ENCODE results near the gene TTC21A.

Gene TTC21A

DNA sequence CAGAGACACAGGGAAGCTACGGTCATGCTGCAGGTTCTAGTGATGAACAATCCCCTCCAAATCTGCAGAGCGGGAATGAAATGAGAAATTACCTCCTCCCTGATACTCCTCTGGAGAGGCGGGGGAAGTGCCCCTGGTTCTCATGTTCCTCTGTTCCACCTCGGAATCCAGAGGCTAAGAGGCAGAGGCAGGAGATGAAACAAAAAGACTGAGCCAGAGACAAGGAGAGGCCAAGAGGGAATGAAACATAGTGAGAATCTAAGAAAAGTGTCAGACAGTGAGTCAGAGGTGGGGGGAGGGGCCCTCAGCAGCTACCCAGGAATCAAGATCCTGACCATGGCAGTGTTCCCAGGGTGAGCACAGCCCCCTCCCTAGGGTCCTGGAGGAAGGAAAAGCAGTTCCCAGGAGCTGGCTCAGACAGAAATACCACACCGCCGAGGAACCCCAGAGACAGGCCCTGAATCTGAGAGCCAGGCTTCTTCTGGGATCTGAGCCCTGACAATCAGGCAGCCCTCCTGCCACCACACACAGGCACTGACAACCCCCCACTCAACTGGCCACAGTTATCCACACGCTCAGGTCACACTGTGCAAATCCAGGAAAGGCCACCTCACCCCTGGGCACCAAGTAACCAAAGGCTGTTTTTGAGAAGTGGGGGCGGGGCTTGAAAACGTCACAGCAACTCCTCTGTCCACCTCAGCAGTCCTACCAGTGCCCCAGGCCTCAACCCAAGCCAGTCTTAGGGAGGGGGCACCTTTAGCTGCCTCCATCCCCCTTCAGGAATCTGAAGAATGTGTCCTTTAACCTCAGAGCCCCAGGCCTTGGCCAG, 43.5 kb downstream of the TTC21A start:
- Mint-ChIP-seq H3K4me3 (peak overlapping the region; percentile 88), H3K36me3 (ENCODE audit: low read depth) (peaks cover 34% of the 10 kb centered on the region)
- intact Hi-C loops (cut with micrococcal nuclease) = loop anchor here (2.0 kb wide), 1 partner anchor 42 kb away; no protein-coding TSS in a partner anchor

DNA sequence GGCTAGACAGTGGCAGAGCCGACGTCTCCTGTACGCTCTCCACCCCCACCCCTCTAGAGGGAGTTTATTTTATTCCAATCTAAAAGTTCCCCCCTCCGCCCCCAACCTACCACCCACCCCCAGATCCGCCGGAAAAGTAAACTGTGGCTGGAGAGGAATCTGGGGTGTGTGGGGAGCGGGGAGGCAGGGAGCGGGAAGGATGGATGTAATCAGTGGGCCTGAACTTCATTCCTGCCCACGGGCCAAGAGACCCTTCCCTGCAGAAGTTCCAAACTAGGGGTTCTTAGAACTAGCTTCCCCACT, 46.4 kb downstream of the TTC21A start:
- Mint-ChIP-seq H3K27me3 (peaks cover 10% of the 10 kb centered on the region), H3K4me1 (ENCODE audit: low read depth) (peaks cover 53% of the 10 kb centered on the region), H3K36me3 (ENCODE audit: low read depth) (peaks cover 19% of the 10 kb centered on the region), H3K27ac (peak overlapping the region; percentile 89), H3K4me3 (peak overlapping the region; percentile 88), H3K9me3 (no peaks in the 10 kb centered on the region)
- intact Hi-C loops (cut with micrococcal nuclease) = no loop called here

More for the DNA sequence above, 43.5 kb downstream of the TTC21A start:
- Mint-ChIP-seq H3K9me3 (no peaks in the 10 kb centered on the region), H3K27me3 (peaks cover 6% of the 10 kb centered on the region), H3K27ac (peak overlapping the region; percentile 89), H3K4me1 (ENCODE audit: low read depth) (peaks cover 76% of the 10 kb centered on the region)

DNA sequence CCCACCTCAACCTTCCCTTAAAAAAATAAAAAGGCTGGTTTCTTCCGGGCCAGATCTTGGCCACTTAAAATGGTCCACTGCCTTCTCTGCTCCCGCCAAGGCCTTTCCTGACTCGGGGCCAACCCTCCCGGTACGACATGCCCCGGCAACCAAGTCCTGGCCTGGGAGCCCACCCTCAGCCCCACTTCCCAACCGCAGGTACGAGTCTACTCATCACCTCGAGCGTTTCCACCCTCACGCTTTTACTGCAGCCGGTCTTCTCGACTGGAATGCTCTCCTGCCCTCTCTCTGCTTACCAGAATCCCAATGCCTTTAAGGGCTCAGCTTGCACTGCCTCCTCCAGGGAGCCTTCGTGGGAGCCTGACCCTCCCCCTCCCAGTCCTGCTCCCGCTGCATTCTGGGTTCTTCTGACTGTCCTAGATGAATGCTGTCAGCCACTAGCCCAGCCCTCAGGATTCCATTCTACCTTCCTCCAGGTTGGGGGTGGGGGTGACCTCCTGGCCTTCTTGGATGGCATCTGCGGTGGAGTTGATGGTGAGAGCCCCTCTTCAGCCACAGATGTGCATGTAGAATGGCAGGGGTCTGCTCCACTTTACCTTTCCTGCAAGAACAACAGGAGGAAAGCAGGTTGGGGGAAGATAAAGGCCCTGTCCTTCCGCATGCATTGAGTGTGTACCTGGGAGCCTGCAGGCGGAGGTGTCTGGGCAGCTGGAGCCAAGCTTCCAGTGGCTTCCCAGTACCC, 47.0 kb downstream of the TTC21A start:
- Mint-ChIP-seq H3K4me3 (peak overlapping the region; percentile 88), H3K27ac (peak overlapping the region; percentile 89), H3K9me3 (no peaks in the 10 kb centered on the region), H3K4me1 (ENCODE audit: low read depth) (peaks cover 52% of the 10 kb centered on the region), H3K27me3 (peaks cover 12% of the 10 kb centered on the region), H3K36me3 (ENCODE audit: low read depth) (peaks cover 17% of the 10 kb centered on the region)
- intact Hi-C loops (cut with micrococcal nuclease) = no loop called here

DNA sequence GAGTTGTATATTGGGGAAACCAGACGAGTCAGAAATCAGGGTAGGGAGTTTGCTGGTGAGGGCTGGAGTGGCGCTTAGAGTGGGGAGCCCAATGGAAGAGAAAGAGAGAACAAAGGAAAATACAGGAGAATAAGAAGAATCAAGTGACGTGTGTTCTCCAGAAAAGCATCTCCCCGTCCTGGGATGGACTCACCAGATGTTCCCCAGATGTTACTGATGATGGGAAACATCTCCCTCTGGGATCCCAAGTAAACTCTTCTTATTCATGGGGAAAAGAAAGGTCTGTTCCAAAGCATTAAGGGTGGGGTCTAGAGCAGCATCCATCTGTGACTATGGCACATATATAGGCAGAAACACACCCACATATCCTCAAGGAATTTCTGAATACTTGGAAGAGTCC, 48.9 kb downstream of the TTC21A start:
- no peak overlapping the region for H3K4me3 Mint-ChIP-seq

DNA sequence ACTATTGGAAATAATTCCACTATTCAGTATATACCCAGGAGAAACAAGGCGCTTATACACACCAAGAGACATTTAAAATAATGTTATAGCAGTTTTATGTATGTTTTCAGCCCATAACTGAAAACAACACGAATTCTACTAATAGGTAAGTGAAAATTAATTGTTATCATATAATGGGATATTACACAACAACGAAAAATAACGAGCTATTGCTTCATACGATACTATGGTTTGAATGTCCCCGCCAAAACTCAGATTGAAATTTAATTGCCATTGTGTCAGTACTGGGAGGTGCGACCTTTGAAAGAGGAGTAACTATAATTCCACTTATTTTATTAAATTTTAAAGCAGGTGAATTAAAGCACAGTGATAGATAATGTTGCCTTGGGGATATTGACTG, 49.9 kb downstream of the TTC21A start:
- Mint-ChIP-seq H3K27ac (no peak overlapping the region), H3K27me3 (peaks cover 12% of the 10 kb centered on the region), H3K9me3 (no peaks in the 10 kb centered on the region), H3K36me3 (ENCODE audit: low read depth) (peaks cover 4% of the 10 kb centered on the region), H3K4me3 (no peak overlapping the region), H3K4me1 (ENCODE audit: low read depth) (peaks cover 24% of the 10 kb centered on the region)
- intact Hi-C loops (cut with micrococcal nuclease) = no loop called here

More for the DNA sequence above, 48.9 kb downstream of the TTC21A start:
- H3K9me3 Mint-ChIP-seq = no peaks in the 10 kb centered on the region
- intact Hi-C loops (cut with micrococcal nuclease) = no loop called here
- peaks cover 12% of the 10 kb centered on the region for H3K27me3 Mint-ChIP-seq
- peaks cover 33% of the 10 kb centered on the region for H3K4me1 Mint-ChIP-seq (ENCODE audit: low read depth)
- H3K36me3 Mint-ChIP-seq (ENCODE audit: low read depth) = peaks cover 10% of the 10 kb centered on the region
- no peak overlapping the region for H3K27ac Mint-ChIP-seq

DNA sequence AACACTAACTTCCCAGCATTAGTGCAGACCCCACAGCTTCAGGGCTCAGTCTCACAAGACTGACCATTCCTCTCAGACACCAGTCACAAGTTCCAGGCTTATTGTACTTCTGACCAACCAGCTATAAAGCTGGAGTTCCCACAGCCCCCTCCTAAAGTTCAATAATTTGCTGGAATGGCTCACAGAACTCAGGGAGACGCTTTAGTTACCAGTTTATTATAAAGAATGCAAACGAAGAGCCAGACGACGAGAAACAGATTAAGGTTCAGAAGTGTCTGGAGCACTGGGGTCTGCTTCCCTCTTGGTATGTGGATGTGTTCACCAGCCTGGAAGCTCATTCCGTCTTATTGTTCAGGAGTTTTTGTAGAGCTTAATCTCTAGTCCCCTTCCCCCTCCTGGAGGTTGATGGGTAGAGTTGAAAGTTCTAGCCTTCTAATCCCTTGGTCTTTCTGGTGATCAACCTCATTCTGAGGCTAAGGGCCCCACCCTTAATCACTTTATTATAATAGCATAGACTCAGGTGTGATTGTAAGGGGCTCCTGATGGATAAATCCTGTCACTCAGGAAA, 50.8 kb downstream of the TTC21A start:
- intact Hi-C loops (cut with micrococcal nuclease) = no loop called here
- peaks cover 25% of the 10 kb centered on the region for H3K4me1 Mint-ChIP-seq (ENCODE audit: low read depth)
- H3K36me3 Mint-ChIP-seq (ENCODE audit: low read depth) = no peaks in the 10 kb centered on the region
- H3K9me3 Mint-ChIP-seq = no peaks in the 10 kb centered on the region
- H3K4me3 Mint-ChIP-seq = no peak overlapping the region
- peaks cover 12% of the 10 kb centered on the region for H3K27me3 Mint-ChIP-seq
- no peak overlapping the region for H3K27ac Mint-ChIP-seq

DNA sequence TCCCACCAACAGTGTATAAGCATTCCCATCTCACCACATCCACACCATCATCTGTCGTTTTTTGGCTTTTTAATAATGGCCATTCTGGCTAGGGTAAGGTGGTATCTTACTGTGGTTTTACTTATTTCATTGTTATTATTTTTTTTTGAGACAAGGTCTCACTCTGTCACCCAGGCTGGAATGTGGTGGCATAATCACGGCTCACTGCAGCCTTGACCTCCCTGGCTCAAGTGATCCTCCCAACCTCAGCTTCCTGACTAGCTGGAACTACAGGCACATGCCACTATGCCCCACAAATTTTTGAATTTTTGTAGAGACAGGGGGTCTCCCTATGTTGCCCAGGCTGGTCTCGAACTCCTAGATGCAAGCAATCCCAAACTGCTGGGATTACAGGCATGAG, 56.9 kb downstream of the TTC21A start:
- Mint-ChIP-seq H3K4me3 (no peak overlapping the region), H3K27me3 (no peaks in the 10 kb centered on the region), H3K27ac (no peak overlapping the region), H3K4me1 (ENCODE audit: low read depth) (peaks cover 32% of the 10 kb centered on the region), H3K36me3 (ENCODE audit: low read depth) (no peaks in the 10 kb centered on the region), H3K9me3 (no peaks in the 10 kb centered on the region)
- intact Hi-C loops (cut with micrococcal nuclease) = no loop called here

DNA sequence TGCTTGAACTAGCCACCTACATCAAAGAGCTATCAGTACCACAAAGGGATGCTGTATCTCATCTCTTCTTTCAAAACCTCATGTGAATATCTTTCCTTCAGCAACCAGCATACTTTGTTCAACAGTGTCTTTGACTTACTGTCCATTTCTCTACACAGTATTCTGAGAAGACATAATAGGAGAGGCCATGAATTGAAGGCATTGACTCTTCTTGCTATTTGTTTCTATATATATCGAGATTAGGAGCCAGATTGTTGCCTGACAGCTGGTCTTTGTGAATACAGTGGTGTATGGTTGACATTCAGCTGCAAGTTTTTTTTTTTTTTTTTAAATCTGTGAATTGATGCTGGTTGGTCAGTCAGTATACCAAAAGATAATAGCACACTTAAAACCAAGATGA, 58.0 kb downstream of the TTC21A start:
- no peak overlapping the region for H3K4me3 Mint-ChIP-seq
- H3K4me1 Mint-ChIP-seq (ENCODE audit: low read depth) = peaks cover 36% of the 10 kb centered on the region
- intact Hi-C loops (cut with micrococcal nuclease) = no loop called here
- no peak overlapping the region for H3K27ac Mint-ChIP-seq
- no peaks in the 10 kb centered on the region for H3K9me3 Mint-ChIP-seq
- no peaks in the 10 kb centered on the region for H3K36me3 Mint-ChIP-seq (ENCODE audit: low read depth)
- no peaks in the 10 kb centered on the region for H3K27me3 Mint-ChIP-seq

DNA sequence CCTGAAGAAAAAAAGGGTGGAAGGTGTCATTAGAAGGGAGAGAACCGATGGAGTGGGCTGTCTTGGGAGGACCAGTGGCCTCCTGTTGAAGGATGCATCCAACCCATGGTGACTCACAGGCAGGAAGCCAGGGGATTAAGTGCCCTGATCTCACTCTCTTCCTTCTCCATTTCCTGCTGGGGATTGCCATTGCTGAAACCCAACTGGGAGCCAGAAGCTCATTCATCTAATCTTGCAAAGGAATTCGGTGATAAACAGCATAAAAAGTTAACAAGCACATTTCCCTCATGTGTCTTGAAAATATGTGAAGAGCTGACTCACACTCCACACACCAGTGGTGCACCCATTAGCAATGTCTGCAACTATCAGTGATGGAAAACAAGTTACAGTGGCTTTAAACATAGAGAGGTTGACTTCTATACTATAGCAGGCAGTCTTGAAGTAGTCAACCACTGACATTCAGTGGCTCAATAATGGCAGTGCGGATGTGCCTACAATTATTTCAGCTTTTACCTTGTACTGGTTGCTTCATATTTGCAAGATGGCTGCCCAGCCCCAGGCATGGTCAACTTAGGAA, 58.7 kb downstream of the TTC21A start:
- Mint-ChIP-seq H3K36me3 (ENCODE audit: low read depth) (no peaks in the 10 kb centered on the region), H3K9me3 (no peaks in the 10 kb centered on the region), H3K27me3 (no peaks in the 10 kb centered on the region), H3K4me3 (no peak overlapping the region), H3K27ac (no peak overlapping the region), H3K4me1 (ENCODE audit: low read depth) (peaks cover 36% of the 10 kb centered on the region)
- intact Hi-C loops (cut with micrococcal nuclease) = no loop called here

DNA sequence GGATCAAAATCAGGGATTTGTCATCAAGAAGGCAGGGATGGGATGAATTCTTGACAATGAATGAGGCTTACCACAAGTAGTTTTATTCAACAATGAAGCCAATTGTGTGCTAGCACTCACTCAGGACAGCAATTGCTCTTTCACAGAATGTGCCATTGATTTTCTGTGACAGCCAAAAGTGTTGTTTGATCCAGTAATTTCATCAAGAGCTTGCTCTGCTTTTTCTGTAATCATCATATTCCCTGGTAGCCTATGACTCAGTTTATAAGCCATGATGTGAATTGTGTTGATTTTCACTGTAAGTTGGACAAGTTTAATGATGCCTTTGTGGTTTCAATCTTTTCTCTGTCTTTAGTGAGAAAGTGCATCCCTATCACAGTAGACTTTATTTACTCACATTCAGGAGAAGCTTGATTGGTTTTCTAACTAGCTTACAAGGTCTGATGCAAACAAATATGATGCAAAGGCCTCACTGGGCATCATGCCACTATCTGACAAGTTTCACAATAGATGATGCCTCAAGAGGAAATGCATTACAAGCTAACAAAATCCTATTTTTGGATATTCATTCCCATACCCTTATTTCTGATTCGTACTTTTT, 59.6 kb downstream of the TTC21A start:
- intact Hi-C loops (cut with micrococcal nuclease) = no loop called here
- H3K4me3 Mint-ChIP-seq = no peak overlapping the region
- no peak overlapping the region for H3K27ac Mint-ChIP-seq
- H3K36me3 Mint-ChIP-seq (ENCODE audit: low read depth) = no peaks in the 10 kb centered on the region
- no peaks in the 10 kb centered on the region for H3K9me3 Mint-ChIP-seq
- H3K4me1 Mint-ChIP-seq (ENCODE audit: low read depth) = peaks cover 36% of the 10 kb centered on the region
- no peaks in the 10 kb centered on the region for H3K27me3 Mint-ChIP-seq

DNA sequence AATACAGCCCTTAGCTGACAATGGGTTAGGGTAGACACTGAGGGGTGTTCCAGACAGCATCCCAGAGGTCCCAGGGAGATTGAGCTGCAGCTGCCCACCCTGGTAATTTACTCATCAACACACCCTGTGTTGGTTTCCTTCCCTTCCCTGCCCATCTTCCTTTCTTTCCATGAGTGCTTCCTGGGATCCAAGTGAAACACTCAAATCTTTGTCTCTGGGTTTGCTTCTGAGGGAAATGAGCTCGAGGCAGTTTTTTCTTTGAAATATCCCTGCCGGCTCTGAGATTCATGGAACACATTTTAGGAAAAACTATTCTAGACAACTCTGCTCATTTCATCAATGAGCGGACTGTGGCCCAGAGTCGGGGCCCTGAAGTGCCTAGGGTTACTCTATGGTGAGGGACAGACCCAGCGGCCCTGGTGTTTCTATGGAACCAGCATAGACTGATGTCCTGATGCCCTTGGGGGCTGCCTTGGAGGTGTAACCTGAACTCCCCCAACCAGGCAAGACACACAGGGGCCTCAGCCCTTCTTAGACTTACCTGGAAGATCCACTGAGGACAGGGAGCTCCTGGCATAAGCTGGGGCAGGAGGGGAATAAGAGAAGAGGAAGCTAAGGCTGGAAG, 60.8 kb downstream of the TTC21A start:
- H3K4me1 Mint-ChIP-seq (ENCODE audit: low read depth) = peaks cover 38% of the 10 kb centered on the region
- intact Hi-C loops (cut with micrococcal nuclease) = no loop called here
- no peaks in the 10 kb centered on the region for H3K36me3 Mint-ChIP-seq (ENCODE audit: low read depth)
- H3K27me3 Mint-ChIP-seq = peaks cover 3% of the 10 kb centered on the region
- H3K27ac Mint-ChIP-seq = no peak overlapping the region
- H3K9me3 Mint-ChIP-seq = no peaks in the 10 kb centered on the region
- H3K4me3 Mint-ChIP-seq = no peak overlapping the region

DNA sequence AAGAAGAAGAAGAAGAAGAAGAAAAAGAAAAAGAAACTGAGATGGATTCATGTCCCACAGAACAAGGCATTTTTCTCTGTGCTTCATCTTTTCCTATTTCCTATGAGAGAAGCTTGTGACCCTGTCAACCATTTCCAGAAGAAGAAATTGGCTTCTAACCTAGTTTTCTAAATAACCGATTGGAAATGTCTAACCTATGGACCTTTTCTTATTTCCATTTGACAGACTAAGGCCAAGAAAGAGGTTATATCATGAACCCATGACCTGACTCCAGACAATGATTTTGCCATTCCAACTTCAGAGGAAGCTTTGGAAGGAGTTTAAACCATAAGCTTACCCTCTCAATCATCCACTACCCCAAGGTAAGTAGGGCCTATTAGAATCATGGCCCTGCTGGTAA, 62.2 kb downstream of the TTC21A start:
- H3K9me3 Mint-ChIP-seq = no peaks in the 10 kb centered on the region
- peaks cover 3% of the 10 kb centered on the region for H3K27me3 Mint-ChIP-seq
- H3K4me3 Mint-ChIP-seq = no peak overlapping the region
- peaks cover 40% of the 10 kb centered on the region for H3K4me1 Mint-ChIP-seq (ENCODE audit: low read depth)
- H3K27ac Mint-ChIP-seq = no peak overlapping the region
- intact Hi-C loops (cut with micrococcal nuclease) = no loop called here
- H3K36me3 Mint-ChIP-seq (ENCODE audit: low read depth) = no peaks in the 10 kb centered on the region

DNA sequence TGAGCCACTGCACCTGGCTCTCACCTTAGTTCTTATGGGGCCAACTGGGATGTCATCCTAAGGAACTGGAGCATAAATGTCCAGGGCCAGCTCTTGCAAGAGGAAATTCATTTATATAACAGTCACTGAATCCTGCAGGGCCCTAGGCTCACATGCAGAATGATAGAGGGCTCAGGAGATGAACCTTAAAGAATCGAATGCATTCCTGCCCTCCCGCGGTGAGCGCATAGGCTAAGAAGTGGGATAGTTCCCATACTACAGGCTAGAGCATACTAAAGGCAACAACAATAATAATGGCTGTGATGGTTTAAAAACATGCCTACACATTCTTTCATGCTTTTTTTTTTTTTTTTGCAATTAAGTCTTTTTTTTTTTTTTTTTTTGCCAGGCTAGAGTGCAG, 63.0 kb downstream of the TTC21A start:
- intact Hi-C loops (cut with micrococcal nuclease) = no loop called here
- Mint-ChIP-seq H3K27me3 (peaks cover 3% of the 10 kb centered on the region), H3K4me3 (no peak overlapping the region), H3K36me3 (ENCODE audit: low read depth) (no peaks in the 10 kb centered on the region), H3K4me1 (ENCODE audit: low read depth) (peaks cover 46% of the 10 kb centered on the region), H3K9me3 (no peaks in the 10 kb centered on the region), H3K27ac (no peak overlapping the region)
